Hepatocyte (in vitro differentiated cells): ENCODE measurements around the gene PRSS53. TPM values are rescaled to one million over a fixed set of nuclear protein-coding genes. Genes with fewer than 3 reads are reported as not detected.
A peak's percentile ranks its signal among the peaks of the same experiment; 100 is the strongest.

Source experiments
- DNase-seq: peaks from one replicate; pipeline ENCODE4 v3.0.0-alpha.2; 2016; ENCODE audit warnings: low spot score
- H2AFZ ChIP-seq: fragments of 200-600 bp; sonication (generic); 2 replicates; pipeline ENCODE4 v1.6.0; 2016; ENCODE audit warnings: antibody characterized with exemption, mild to moderate bottlenecking
- H3K27ac ChIP-seq: fragments of 200-600 bp; sonication (generic); 2 replicates; pipeline ENCODE4 v1.5.1; 2016; ENCODE audit warnings: mild to moderate bottlenecking
- H3K27me3 ChIP-seq: fragments of 200-600 bp; sonication (generic); 2 replicates; pipeline ENCODE4 v1.6.1; 2016
- H3K36me3 ChIP-seq: fragments of 200-600 bp; sonication (generic); replicated peaks from 2 replicates; pipeline ENCODE4 v1.5.1; 2016; ENCODE audit warnings: low read depth; ENCODE audit not compliant: insufficient read depth
- H3K4me1 ChIP-seq: fragments of 200-600 bp; sonication (generic); 2 replicates; pipeline ENCODE4 v1.5.1; 2016; ENCODE audit warnings: mild to moderate bottlenecking, moderate library complexity; ENCODE audit not compliant: insufficient read depth
- H3K4me2 ChIP-seq: fragments of 200-600 bp; sonication (generic); 2 replicates; pipeline ENCODE4 v1.6.0; 2016
- H3K4me3 ChIP-seq: fragments of 200-600 bp; sonication (generic); 2 replicates; pipeline ENCODE4 v1.5.1; 2016; ENCODE audit warnings: mild to moderate bottlenecking
- H3K79me2 ChIP-seq: fragments of 200-600 bp; sonication (generic); 2 replicates; pipeline ENCODE4 v1.6.0; 2017; ENCODE audit warnings: mild to moderate bottlenecking
- H3K9me2 ChIP-seq: fragments of 200-600 bp; sonication (generic); replicated peaks from 2 replicates; pipeline ENCODE4 v1.6.0; 2017; ENCODE audit warnings: mild to moderate bottlenecking; ENCODE audit not compliant: insufficient read depth
- H3K9me3 ChIP-seq: fragments of 200-600 bp; sonication (generic); 2 replicates; pipeline ENCODE4 v1.5.1; 2016; ENCODE audit warnings: low read depth, mild to moderate bottlenecking
- H4K20me1 ChIP-seq: fragments of 200-600 bp; sonication (generic); 2 replicates; pipeline ENCODE4 v1.6.0; 2016; ENCODE audit warnings: mild to moderate bottlenecking; ENCODE audit not compliant: insufficient read depth, poor library complexity, severe bottlenecking
- EZH2 ChIP-seq: fragments of 200-600 bp; sonication (generic); IDR thresholded peaks from 2 replicates; pipeline ENCODE4 v1.6.1; 2016; ENCODE audit warnings: antibody characterized with exemption, mild to moderate bottlenecking, borderline replicate concordance
- EZH2phosphoT487 ChIP-seq: fragments of 200-600 bp; sonication (generic); IDR thresholded peaks from one replicate; pipeline ENCODE4 v1.6.1; 2018; ENCODE audit warnings: antibody characterized with exemption, mild to moderate bottlenecking, low read depth, moderate library complexity; ENCODE audit not compliant: unreplicated experiment, severe bottlenecking
- WGBS: methylation state at CpG from one replicate; pipeline ENCODE4 v1.1.6; 2016; ENCODE audit warnings: low lambda C conversion rate; ENCODE audit errors: missing lambda C conversion rate; 5-methylcytosine and 5-hydroxymethylcytosine counted together
- polyA plus RNA-seq: library from polyadenylated mRNA; unstranded; fragments of >200 nt; fragmentation: Nextera tagmentation; extraction: Ambion mirVana; gene quantifications from 2 replicates; pipeline ENCODE4 v1.2.1, GENCODE V29; 2016
- total RNA-seq: library from RNA; depleted of rRNA; stranded (reverse); fragments of >200 nt; gene quantifications from 2 replicates; pipeline ENCODE4 v1.2.3, GENCODE V29; 2014
- TF ChIP-seq, protein P1 (sequence below): fragments of 200-600 bp; sonication (generic); IDR thresholded peaks from 2 replicates; pipeline ENCODE4 v1.5.1; 2016; ENCODE audit warnings: antibody characterized with exemption, mild to moderate bottlenecking; ENCODE audit not compliant: poor library complexity

The PRSS53 gene
- total and polyA plus RNA-seq, 2 experiments from 2014 or later, result 0.39 to 2.2 TPM

GRCh38 chr16:31111881-31112466 lies 23.2 kb upstream of the PRSS53 start:
- WGBS, result over 99% methylated on average over 23 of the region's 23 CpGs
- Histone ChIP-seq H2AFZ (no peak overlapping the region), H3K79me2 (peaks cover 20% of the 10 kb centered on the region), H4K20me1 (no peaks in the 10 kb centered on the region), H3K9me2 (no peaks in the 10 kb centered on the region), H3K27ac (no peak overlapping the region), H3K4me3 (no peak overlapping the region), H3K36me3 (no peaks in the 10 kb centered on the region), H3K4me1 (peaks cover 8% of the 10 kb centered on the region), H3K9me3 (no peaks in the 10 kb centered on the region), H3K27me3 (no peaks in the 10 kb centered on the region), H3K4me2 (no peak overlapping the region)
- peak; percentile 5 for DNase-seq
- TF ChIP-seq, protein P1, sequence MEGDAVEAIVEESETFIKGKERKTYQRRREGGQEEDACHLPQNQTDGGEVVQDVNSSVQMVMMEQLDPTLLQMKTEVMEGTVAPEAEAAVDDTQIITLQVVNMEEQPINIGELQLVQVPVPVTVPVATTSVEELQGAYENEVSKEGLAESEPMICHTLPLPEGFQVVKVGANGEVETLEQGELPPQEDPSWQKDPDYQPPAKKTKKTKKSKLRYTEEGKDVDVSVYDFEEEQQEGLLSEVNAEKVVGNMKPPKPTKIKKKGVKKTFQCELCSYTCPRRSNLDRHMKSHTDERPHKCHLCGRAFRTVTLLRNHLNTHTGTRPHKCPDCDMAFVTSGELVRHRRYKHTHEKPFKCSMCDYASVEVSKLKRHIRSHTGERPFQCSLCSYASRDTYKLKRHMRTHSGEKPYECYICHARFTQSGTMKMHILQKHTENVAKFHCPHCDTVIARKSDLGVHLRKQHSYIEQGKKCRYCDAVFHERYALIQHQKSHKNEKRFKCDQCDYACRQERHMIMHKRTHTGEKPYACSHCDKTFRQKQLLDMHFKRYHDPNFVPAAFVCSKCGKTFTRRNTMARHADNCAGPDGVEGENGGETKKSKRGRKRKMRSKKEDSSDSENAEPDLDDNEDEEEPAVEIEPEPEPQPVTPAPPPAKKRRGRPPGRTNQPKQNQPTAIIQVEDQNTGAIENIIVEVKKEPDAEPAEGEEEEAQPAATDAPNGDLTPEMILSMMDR, result no peak
- TF ChIP-seq EZH2phosphoT487 (no peak), EZH2 (no peak)

DNA sequence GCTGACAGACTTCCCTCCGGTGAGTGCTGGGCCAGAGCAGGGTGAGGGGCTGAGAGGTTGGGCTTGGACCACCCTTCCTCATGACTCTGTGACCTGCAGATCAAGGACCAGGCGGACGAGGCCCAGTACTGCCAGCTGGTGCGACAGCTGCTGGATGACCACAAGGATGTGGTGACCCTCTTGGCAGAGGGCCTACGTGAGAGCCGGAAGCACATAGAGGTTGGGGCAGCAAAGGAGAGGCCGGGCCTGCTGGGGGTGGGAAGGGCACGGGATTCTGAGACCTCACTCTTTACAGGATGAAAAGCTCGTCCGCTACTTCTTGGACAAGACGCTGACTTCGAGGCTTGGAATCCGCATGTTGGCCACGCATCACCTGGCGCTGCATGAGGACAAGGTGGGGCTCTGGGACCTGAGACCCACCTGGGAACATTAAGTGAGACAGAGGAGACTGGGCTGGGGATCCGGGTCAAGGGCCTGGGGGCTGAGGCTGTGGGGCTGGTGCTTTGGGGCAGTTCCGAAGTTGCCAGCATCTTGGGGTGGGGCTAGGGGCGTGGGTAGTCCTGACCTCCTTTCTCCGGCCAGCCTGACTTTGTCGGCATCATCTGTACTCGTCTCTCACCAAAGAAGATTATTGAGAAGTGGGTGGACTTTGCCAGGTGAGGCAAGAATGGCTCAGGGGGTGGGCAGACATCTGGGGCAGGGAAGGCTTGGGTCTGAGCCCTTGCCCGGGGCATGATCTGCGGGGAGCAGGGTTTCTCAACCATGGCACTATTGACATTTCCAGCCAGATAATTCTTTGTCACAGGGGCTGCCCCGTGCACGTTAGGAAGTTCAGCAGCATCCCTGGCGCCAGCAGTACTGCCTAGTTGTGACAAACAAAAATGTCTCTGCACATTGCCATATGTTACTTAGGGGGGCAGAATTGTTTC lies 21.6 kb upstream of the PRSS53 start:
- no peak for TF ChIP-seq EZH2phosphoT487
- TF ChIP-seq, protein P1, result no peak
- TF ChIP-seq EZH2, result no peak
- no peaks in the 10 kb centered on the region for H3K27me3 ChIP-seq
- H3K9me3 ChIP-seq, result no peaks in the 10 kb centered on the region
- no peak overlapping the region for H2AFZ ChIP-seq
- no peak overlapping the region for H3K27ac ChIP-seq
- H3K36me3 ChIP-seq, result no peaks in the 10 kb centered on the region
- no peak for DNase-seq
- peaks cover 12% of the 10 kb centered on the region for H3K79me2 ChIP-seq
- H4K20me1 ChIP-seq, result no peaks in the 10 kb centered on the region
- H3K4me2 ChIP-seq, result no peak overlapping the region
- H3K4me1 ChIP-seq, result peaks cover 10% of the 10 kb centered on the region
- no peaks in the 10 kb centered on the region for H3K9me2 ChIP-seq
- H3K4me3 ChIP-seq, result no peak overlapping the region
- 95% methylated on average over 23 of the region's 26 CpGs for WGBS

DNA sequence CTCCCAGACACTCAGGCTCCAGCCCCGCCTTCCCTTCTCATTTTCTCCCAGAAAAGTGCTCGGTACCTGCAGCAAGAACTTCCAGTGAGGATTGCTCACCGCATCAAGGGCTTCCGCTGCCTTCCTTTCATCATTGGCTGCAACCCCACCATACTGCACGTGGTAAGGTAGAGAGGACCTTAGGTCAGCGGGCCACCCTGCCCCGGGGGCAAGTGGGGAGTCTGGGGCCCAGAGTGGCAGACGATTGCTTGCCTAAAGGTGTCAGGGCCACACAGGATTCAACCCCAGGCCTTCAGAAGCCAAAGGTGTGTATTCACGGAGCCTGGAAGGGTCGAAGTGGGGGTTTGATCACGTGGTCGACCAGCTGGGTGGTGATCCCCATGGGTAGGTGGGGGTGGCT lies 20.9 kb upstream of the PRSS53 start:
- Histone ChIP-seq H3K79me2 (peaks cover 12% of the 10 kb centered on the region), H3K27me3 (no peaks in the 10 kb centered on the region), H2AFZ (no peak overlapping the region), H3K4me1 (peaks cover 10% of the 10 kb centered on the region), H3K27ac (no peak overlapping the region), H4K20me1 (no peaks in the 10 kb centered on the region), H3K36me3 (no peaks in the 10 kb centered on the region), H3K9me2 (no peaks in the 10 kb centered on the region), H3K4me2 (peak overlapping the region; percentile 98), H3K4me3 (no peak overlapping the region), H3K9me3 (no peaks in the 10 kb centered on the region)
- TF ChIP-seq EZH2phosphoT487 (no peak), EZH2 (no peak)
- TF ChIP-seq, protein P1, result no peak
- 96% methylated on average over 10 of the region's 12 CpGs for WGBS
- peak; percentile 6 for DNase-seq
